Fibroblast of pulmonary artery (primary cell): Measurements from ENCODE around the gene GALNTL6.

Experiments used
- DNase-seq: peaks from one replicate; pipeline ENCODE4 v3.0.0-alpha.2; 2010; ENCODE audit warnings: low read depth
- H3K4me3 ChIP-seq: replicated peaks from 2 replicates; pipeline ENCODE4 v1.5.1; 2011; ENCODE audit warnings: low read depth, mild to moderate bottlenecking, control low read depth, low read length, moderate library complexity
- TF ChIP-seq, protein P1 (sequence below): IDR thresholded peaks from 2 replicates; pipeline ENCODE4 v1.5.1; 2011; ENCODE audit warnings: mild to moderate bottlenecking, control low read depth, low read length, inconsistent platforms; ENCODE audit errors: missing control alignments

Gene GALNTL6

GRCh38 chr4:172858731-172859230, 1045.6 kb downstream of the GALNTL6 start:
- no peak overlapping the region for H3K4me3 ChIP-seq
- no peak for DNase-seq
- TF ChIP-seq, protein P1, sequence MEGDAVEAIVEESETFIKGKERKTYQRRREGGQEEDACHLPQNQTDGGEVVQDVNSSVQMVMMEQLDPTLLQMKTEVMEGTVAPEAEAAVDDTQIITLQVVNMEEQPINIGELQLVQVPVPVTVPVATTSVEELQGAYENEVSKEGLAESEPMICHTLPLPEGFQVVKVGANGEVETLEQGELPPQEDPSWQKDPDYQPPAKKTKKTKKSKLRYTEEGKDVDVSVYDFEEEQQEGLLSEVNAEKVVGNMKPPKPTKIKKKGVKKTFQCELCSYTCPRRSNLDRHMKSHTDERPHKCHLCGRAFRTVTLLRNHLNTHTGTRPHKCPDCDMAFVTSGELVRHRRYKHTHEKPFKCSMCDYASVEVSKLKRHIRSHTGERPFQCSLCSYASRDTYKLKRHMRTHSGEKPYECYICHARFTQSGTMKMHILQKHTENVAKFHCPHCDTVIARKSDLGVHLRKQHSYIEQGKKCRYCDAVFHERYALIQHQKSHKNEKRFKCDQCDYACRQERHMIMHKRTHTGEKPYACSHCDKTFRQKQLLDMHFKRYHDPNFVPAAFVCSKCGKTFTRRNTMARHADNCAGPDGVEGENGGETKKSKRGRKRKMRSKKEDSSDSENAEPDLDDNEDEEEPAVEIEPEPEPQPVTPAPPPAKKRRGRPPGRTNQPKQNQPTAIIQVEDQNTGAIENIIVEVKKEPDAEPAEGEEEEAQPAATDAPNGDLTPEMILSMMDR, result no peak

DNA sequence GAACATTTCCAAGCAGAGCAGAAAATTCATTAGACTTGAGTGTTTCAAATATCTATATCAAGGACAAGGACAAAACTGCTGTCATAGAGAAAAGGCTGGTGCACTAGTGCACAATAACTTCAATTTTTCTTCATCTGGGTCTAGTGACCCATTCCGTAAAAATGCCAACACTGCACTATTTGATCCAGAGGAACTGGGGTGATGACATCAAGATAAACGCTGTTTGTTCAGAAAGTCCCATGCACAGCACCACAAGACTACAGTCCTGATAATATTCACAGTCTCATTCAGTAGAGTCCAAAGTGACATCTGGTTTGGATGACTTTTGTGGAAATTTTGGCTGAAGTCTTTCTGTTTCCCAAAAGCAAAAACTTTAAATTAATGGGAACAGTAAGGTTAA, 1051.9 kb downstream of the GALNTL6 start:
- no peak overlapping the region for H3K4me3 ChIP-seq
- no peak for DNase-seq
- TF ChIP-seq, protein P1, result no peak

DNA sequence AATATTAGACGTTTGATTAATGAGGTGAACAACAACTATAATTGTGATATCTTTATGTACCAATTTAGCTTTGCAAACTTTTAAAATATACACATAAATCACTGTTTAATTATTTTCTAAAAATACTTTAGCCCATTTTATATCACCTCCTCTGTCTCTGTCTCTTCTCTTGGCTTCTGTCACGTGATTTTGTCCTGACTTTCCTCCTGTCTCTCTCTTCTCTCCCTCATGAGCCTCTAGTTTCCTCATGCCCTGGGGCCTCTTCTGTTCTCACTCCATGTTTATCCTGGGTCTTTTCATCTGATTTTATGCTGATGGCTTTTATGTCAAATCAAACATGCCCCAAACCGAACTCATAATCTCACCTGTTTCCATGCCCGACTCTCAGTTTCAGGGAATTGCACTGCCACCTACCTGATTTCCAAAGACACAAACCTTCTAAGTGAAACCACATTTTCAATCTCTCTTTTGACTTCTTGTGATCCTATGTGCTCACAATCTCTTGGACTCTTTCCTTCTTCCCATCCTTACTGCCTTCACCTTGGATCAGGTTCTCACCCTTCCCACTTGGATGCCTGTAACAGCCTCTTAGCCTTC, 1052.4 kb downstream of the GALNTL6 start:
- TF ChIP-seq, protein P1, result no peak
- DNase-seq, result no peak
- H3K4me3 ChIP-seq, result no peak overlapping the region

- TF ChIP-seq, protein P1, result no peak
- no peak for DNase-seq
- H3K4me3 ChIP-seq, result no peak overlapping the region
Measured at GRCh38 chr4:172866421-172866820, 1053.2 kb downstream of the GALNTL6 start.

- DNase-seq, result no peak
- no peak overlapping the region for H3K4me3 ChIP-seq
- TF ChIP-seq, protein P1, result no peak
Measured at GRCh38 chr4:172867835-172868234, 1054.6 kb downstream of the GALNTL6 start.

DNA sequence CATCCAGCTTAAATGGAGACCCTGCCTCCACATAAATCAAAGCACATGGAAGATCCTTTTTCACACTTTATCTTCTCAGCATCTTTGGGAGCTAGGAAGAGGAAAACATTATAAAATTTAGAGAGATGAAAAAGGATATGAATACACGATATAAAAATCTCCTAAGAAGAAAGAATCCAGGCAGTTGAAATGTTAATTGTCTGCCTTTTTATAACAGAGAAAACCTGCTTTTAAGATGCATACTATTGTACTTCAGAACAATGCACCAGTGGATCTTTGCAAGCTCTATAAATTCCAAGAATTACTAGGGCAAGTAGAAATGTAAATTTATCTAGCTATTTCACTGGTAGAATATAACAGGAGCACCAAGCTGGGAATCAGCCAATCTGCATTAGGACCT, 1055.1 kb downstream of the GALNTL6 start:
- TF ChIP-seq, protein P1, result no peak
- no peak for DNase-seq
- no peak overlapping the region for H3K4me3 ChIP-seq
